Testis (tissue), 3 donors: ENCODE measurements around the gene COL13A1. TPM values are rescaled to one million over a fixed set of nuclear protein-coding genes. Genes with fewer than 3 reads are reported as not detected.

Experiments used
- DNase-seq: peaks from one replicate; pipeline ENCODE4 v3.0.0-alpha.2; 2019
- H3K27ac ChIP-seq, 2 donors: fragments of 200-600 bp; sonication (generic); one replicate each; pipeline ENCODE4 v1.5.1; 2019
- H3K27me3 ChIP-seq: fragments of 200-600 bp; sonication (generic); one replicate; pipeline ENCODE4 v1.5.1; 2019
- H3K36me3 ChIP-seq: fragments of 200-600 bp; sonication (generic); one replicate; pipeline ENCODE4 v1.5.1; 2017; ENCODE audit warnings: low read depth; ENCODE audit errors: missing control alignments
- H3K4me1 ChIP-seq: fragments of 200-600 bp; sonication (generic); one replicate; pipeline ENCODE4 v1.5.1; 2019
- H3K4me3 ChIP-seq, 2 donors: fragments of 200-600 bp; sonication (generic); one replicate each; pipeline ENCODE4 v1.5.1; 2017 to 2019
- H3K9me3 ChIP-seq: fragments of 200-600 bp; sonication (generic); one replicate; pipeline ENCODE4 v1.5.1; 2017
- CTCF ChIP-seq, 3 experiments: fragments of 450-650 bp in 2 of 3; fragments of 200-600 bp in 1 of 3; sonication (generic) in 1 of 3; IDR thresholded peaks; one replicate each; pipeline ENCODE4 v1.5.1; 2016 to 2019; ENCODE audit warnings: antibody characterized with exemption in 3 of 3, mild to moderate bottlenecking in 2 of 3, moderate library complexity in 1 of 3
- POLR2A ChIP-seq: fragments of 450-650 bp; IDR thresholded peaks from one replicate; pipeline ENCODE4 v1.6.1; 2017; ENCODE audit warnings: antibody characterized with exemption, mild to moderate bottlenecking, moderate library complexity
- WGBS, 2 donors: methylation state at CpG; one replicate each; pipeline ENCODE4 v1.1.5; 2018; 5-methylcytosine and 5-hydroxymethylcytosine counted together
- intact Hi-C: fragments of 100-400 bp; cut with DNase I; formaldehyde crosslinking; loops from one replicate; pipeline ENCODE4 v1.15.1; 2023; ENCODE audit warnings: low total_unique reads
- polyA plus RNA-seq: library from polyadenylated mRNA; stranded (reverse); fragments of 350-450 nt; fragmentation: Illumina TruSeq; extraction: RNeasy Lipid Tissue Mini Kit (QIAGEN cat#74804); gene quantifications from one replicate; pipeline ENCODE4 v1.2.3, GENCODE V29; 2014; ENCODE audit warnings: low read depth, low replicate concordance; ENCODE audit not compliant: insufficient read depth
- total RNA-seq, 2 donors: library from RNA; depleted of rRNA; stranded (reverse); fragments of >200 nt; gene quantifications; one replicate each; pipeline ENCODE4 v1.2.3, GENCODE V29; 2016

COL13A1 gene
- total and polyA plus RNA-seq, 3 donors from 2014 or later: 0.94 to 2.5 (median 1.5) TPM

- Histone ChIP-seq H3K9me3 (no peaks in the 10 kb centered on the region), H3K36me3 (no peaks in the 10 kb centered on the region), H3K4me3 (no peak overlapping the region), H3K4me1 (peaks cover 17% of the 10 kb centered on the region), H3K27ac (no peak overlapping the region), H3K27me3 (no peaks in the 10 kb centered on the region)
- TF ChIP-seq POLR2A (no peak), CTCF (IDR thresholded peaks at IDR 0.05) (peak in 1 of 3 experiments; percentile 45)
- intact Hi-C loops: no loop called here
- peak; percentile 57 for DNase-seq
- WGBS, 2 donors: 24 to 39% methylated on average over 7 to 8 of the region's 8 CpGs
These were observed 642 bp upstream of the COL13A1 start for GRCh38 chr10:69801094-69801433.

- Histone ChIP-seq H3K4me3 (peak overlapping the region; percentile 10 to 48), H3K27ac (no peak overlapping the region), H3K27me3 (no peaks in the 10 kb centered on the region), H3K36me3 (no peaks in the 10 kb centered on the region), H3K4me1 (peaks cover 17% of the 10 kb centered on the region), H3K9me3 (no peaks in the 10 kb centered on the region)
- TF ChIP-seq POLR2A (no peak), CTCF (IDR thresholded peaks at IDR 0.05) (no peak)
- 9 to 14% methylated on average over 19 to 79 of the region's 80 CpGs for WGBS, 2 donors
- no peak for DNase-seq
- intact Hi-C loops: no loop called here
These were observed 887 bp downstream of the COL13A1 start for GRCh38 chr10:69802424-69803161.

GRCh38 chr10:69803809-69804208, 2.1 kb downstream of the COL13A1 start:
- WGBS, 2 donors: 88 to 93% methylated on average over 5 to 7 of the region's 7 CpGs
- no peak for TF ChIP-seq POLR2A
- TF ChIP-seq CTCF (IDR thresholded peaks at IDR 0.05): no peak
- no peak overlapping the region for H3K27ac ChIP-seq
- no peaks in the 10 kb centered on the region for H3K36me3 ChIP-seq
- no peaks in the 10 kb centered on the region for H3K9me3 ChIP-seq
- no peak for DNase-seq
- H3K4me1 ChIP-seq: peaks cover 17% of the 10 kb centered on the region
- H3K27me3 ChIP-seq: no peaks in the 10 kb centered on the region
- no peak overlapping the region for H3K4me3 ChIP-seq
- intact Hi-C loops: no loop called here

- H3K36me3 ChIP-seq: no peaks in the 10 kb centered on the region
- WGBS, 2 donors: 94 to 95% methylated on average over 6 of the region's 6 CpGs
- H3K9me3 ChIP-seq: no peaks in the 10 kb centered on the region
- no peak overlapping the region for H3K4me3 ChIP-seq
- H3K27me3 ChIP-seq: no peaks in the 10 kb centered on the region
- no peak overlapping the region for H3K27ac ChIP-seq
- DNase-seq: no peak
- H3K4me1 ChIP-seq: peaks cover 17% of the 10 kb centered on the region
- TF ChIP-seq POLR2A (no peak), CTCF (IDR thresholded peaks at IDR 0.05) (no peak)
- intact Hi-C loops: no loop called here
These were observed 3.1 kb downstream of the COL13A1 start for GRCh38 chr10:69804775-69805174.

- intact Hi-C loops: no loop called here
- TF ChIP-seq CTCF (IDR thresholded peaks at IDR 0.05): no peak
- TF ChIP-seq POLR2A: no peak
- H3K4me1 ChIP-seq: peaks cover 7% of the 10 kb centered on the region
- no peak overlapping the region for H3K4me3 ChIP-seq
- no peaks in the 10 kb centered on the region for H3K9me3 ChIP-seq
- H3K27ac ChIP-seq: no peak overlapping the region
- H3K27me3 ChIP-seq: no peaks in the 10 kb centered on the region
- no peak for DNase-seq
- 76 to 91% methylated on average over 2 of the region's 2 CpGs for WGBS, 2 donors
- no peaks in the 10 kb centered on the region for H3K36me3 ChIP-seq
These were observed 5.4 kb downstream of the COL13A1 start for GRCh38 chr10:69807122-69807521.
